GM21528 (cell line): ENCODE data around the gene SLC5A3.
A peak's percentile ranks its signal among the peaks of the same experiment; 100 is the strongest.

Experiments used
- ATAC-seq: cut with Tn5 transposase; IDR thresholded peaks from one replicate; pipeline ENCODE4 v1.9.1; 2021; ENCODE audit warnings: mild to moderate bottlenecking, moderate library complexity; ENCODE audit not compliant: unreplicated experiment, low FRiP score

Gene SLC5A3

DNA sequence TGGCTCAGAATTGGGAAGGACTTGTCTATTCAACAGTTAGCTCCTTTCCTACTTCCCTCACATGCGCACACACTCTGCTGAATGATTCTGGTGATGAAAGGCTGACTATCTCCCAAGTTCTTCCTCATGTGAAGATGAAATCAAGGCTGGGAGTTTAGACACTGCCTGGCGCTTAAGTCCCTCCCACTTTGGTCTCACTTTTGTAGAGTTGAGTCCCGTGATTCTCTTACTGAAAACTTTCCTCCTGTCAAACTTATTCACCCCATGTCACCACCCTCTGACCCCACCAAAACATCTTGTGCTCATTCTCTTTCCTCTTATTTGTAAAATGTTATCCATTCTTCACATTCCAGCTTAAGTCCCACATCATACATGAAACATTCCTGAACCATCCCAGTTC lies 8.4 kb upstream of the SLC5A3 start:
- ATAC-seq, result no peak

DNA sequence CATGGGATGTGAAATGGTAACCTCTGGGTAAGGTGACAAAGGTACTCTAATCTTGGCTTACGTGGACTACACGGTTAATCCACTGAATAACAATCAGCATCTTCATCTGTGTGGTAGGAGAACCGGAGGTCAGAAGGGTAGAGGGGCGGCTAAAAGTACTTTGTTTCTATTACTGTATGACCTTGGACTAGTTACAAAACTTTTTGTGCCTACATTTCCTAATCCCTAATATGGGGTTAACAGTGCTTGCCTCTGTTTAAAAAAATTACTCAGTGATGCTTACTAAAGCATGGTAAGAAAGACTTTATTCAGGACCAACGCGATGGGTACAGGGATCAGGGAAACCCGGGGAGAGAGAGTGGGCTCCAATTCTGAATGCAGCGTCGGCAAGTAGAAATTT lies 1.7 kb upstream of the SLC5A3 start:
- no peak for ATAC-seq

DNA sequence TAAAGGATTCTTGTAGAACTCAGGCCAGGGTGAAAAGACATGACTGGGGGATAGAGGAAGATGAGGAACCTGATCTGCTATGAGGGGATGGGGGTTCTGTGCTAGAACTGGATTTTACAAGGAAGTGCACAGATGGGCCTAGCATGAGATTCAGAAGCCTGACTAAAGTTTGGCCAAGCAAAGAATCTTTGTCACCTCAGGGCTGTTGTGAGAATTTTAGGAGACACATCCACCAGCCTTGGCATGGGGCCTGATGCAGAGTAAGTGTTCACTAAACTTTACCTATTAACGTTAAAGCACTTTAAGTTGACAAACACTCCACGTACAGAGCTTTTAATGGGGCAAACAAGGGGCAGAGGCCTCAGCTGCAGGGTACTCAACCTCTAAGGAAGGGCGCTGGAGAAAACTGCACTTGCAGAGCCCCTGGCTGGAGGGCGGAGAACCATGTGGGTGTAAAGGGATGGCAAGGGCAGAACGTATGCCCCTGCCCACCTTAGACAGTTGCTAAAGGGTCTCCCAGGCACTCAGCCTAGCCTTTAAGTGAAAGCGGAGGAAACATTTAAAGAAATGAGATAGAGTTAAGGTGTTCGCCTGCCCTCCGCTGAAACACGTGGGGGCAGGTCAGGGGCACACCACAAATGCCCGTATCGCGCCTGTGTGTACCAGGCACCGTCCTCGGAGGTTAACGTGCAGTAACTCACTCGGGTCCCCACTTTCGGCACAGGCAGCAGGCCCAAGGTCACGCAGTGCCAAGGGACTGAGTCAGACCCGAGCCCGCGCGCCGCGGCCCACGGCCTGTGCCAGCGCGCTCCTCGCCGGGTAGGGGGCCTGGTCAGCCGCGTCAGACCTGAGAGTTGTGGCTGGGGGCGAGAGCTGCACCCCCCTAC lies 990 bp upstream of the SLC5A3 start:
- peak; percentile 10 for ATAC-seq

DNA sequence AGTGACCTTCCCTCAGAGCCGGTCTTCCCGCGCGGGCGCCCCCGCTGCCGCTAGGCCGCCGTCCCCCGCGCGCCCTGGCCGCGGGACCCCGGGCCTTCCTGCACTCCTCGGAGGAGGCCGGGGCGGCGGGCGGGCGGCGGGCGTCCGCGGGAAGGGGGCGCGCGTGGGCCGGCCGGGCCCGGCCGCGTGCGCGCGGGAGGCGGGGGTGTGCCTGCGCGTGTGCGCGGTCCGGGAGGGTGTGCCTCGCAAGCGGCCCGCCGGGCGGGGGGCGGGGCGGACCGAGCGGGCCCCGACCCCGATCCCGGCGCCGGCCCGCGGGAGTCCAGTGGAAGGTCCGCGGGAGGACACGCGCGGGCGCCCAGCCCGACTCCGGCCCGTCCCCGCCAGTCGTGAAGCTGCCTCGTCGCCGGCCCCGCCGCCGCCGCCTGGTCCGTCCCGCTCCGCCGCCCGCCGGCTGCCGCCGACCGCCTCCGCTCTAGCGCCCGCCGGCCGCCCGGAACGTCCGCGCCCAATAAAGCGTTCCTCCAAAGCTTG lies 438 bp downstream of the SLC5A3 start:
- peak; percentile 44 for ATAC-seq

DNA sequence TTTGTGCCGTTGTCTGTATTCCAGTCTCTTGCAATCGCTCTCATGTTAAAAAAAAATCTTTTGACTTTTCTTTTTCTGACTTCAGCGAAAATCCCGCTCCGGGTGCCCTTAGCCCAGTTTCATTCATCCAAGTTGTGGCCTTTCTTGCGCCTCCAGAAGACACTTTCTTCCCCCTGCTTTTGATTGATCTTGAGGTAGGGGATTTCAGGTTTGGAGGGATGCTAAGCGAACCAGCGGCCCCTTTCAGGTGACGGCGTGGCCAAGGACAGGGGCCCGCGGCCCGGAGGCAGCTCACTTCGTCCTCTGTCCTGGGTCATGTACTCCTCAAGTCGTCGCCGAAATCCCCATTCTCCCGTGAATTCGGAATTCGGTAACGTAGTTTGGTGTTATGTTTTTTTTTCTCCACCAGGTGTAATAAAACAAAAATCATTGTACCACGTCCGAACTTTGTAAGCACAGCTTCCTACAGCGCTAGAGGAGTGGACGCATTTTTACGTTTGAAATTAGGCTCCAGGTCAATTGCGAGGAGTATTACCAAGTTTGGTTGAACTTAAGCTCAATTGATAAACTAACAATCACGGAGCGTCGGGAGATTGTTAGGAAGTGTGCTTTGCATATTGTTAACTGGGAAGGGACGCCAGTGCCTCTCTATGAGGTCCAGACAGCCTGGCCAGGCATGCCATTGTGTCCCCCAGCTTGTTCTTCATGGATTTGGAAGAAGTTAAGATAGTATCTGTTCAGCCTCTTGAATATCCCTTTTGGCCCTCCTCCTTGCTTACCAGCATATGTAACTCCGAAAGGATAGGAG lies 1.1 kb downstream of the SLC5A3 start:
- ATAC-seq, result no peak

DNA sequence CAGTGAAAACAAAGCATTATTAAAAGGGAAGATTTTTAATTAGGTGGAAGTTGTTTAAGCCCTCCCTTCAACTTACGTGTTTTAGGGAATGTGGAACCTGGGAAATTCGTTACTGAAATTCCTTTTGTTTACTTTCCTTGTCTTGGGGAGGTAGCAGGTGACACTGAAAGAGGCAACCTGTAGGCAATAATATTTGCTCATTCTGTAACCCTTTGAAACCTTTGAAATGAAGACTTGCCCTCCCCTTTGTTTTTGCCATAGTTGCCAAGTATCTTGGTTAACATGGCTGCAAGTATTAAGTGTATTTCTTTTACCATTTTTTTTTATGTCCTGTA lies 1.7 kb downstream of the SLC5A3 start:
- ATAC-seq, result no peak

DNA sequence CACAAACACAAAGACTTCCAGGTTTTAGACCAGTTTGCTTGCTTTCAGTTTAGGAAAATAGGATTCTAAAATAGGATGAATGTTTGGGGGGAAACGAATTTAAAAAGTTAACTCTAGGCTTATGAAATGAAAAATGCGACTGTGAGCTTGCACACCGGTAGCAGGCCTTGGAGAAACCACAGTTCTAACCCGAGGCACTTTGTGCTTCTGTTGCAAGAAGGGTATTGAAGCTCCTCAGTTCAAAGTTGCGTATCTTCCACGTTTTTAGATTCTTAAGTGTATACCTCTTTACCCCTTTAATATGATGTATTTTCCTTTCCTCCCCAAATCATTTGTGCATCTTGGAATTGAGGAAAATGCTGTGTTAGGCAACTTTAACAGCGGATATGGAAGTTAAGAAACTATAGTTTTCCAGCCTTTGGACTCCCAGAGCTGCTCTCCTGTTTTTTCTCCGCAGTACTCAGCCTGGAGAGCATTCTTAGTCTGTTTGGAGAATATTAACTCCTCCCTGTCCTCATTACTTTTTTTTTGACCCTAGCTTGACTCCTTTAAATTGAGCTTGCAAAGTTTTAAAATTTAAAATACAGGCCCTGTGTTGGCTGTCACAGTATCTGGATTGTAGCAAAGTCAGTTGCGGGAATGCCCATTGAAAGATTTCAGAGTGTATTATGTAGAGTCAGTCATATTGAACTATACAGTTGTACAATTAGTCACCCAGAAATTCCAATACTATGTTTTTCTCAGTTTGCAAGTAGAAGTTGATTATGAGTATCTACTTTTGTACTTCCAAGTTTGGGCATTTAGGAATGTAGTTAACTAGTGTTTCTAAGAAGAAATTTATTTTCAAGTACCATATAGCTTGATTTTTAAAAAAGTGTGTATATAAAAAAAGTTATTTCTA lies 2.6 kb downstream of the SLC5A3 start:
- no peak for ATAC-seq

DNA sequence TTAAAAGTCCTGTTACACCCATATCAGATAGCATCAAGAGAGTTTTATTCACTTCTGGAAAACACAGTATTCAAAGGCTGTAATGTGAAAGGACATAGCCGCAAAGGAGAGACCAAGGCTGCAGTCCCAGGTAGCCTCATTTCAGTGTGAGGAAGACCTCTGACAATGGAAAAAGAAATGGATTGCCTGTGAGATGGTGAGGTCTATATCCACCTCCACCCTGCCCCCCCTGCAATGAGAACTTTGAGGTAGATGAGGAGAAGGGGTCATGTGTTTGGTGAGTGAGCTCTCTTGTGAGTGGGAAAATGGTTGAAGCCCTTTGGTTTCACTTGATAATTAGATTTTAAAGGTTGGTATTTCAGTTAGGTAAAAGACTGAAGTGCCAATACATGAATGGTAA lies 3.5 kb downstream of the SLC5A3 start:
- no peak for ATAC-seq

DNA sequence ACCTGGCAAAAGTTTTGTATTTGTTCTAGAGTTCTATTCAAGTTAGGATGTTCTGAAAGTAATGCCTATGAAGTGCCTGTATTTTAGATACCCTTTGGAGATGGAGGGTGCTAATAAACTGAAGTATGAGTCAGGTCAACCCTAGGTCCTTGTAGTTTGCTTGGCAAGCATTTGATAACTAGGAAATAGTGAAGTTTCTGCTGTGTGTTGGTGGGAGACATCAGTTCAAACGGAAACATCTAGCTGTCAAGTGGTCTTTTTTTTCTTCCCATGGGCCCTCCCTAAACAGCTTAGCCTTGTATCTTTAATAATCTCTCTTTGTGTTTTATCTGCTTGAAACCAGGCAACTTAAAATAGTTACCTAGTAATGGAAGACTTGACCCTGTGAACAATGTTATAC lies 4.5 kb downstream of the SLC5A3 start:
- ATAC-seq, result no peak

DNA sequence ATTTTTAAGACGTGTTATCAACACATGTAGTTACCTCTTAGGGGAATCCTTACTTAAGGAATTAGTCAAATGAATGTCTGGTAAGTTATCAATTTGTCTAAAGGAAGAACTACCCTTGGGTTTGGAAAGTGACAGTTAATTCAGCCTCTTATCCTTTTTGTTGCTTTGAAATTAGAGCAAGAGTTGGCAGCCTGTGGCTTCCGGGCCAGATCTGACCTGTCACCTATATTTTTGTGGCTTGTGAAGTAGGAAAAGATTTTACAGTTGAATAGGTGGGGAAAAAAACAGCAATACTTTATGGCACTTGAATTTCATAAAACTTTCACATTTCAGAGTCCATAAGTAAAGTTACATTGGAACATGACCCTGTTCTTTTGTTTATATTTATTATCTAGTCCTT lies 5.5 kb downstream of the SLC5A3 start:
- ATAC-seq, result no peak

DNA sequence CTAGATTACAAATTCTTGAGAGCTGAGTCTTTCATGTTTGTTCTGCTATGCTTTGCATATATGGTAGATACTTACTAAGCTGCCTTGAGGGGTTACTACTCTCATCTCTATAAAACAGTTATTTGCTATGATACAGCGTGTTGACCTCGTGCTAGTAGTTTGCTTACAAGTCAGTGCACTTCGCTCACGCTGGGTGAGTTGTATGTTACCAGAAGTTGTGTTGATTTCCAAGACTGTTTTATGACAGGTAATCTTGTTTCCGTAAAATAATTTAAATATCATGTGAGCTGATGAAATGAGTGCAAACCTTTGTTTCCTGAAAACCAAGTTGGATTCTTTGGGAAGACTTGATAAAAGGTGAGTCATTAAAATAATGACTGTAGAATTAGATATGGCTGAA lies 7.3 kb downstream of the SLC5A3 start:
- ATAC-seq, result no peak

DNA sequence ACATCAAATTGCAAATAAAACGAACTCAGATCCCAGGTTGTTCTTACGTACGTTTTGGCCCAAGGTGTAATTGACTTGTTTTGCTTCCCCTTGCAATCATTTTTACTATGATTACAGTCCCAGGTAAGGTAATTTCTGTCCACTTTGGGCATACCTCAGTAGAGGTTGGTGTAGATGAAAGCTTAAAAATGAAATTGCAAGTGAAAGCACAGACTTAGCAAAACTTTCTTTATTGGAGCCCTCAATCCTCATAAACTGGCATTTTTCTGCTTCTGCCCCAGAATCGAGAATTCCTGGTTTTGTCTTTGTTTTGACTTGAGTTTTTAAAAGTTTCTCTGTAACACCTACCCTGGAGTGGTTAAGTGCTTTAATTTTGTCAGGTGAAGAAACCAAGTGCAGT lies 9.4 kb downstream of the SLC5A3 start:
- ATAC-seq, result no peak

DNA sequence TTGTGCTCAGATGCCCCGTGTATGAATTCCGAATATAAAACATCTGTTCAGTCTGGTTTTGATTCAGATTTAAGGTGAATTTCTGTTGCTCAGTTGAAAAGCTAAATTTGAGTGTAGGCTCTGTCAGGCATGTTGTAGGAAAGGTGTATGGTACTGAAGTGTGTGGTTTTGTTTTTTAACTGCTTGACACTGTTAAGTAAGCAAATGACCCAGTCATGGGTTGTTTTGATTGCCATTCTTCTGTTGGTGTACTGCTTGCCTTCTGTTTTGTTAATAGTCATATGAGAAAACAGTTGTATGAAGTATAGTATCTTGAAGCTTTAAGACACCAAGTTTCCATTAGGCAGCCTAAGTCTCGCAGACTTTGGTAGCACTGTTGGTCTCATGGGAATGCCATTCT lies 10.0 kb downstream of the SLC5A3 start:
- no peak for ATAC-seq

DNA sequence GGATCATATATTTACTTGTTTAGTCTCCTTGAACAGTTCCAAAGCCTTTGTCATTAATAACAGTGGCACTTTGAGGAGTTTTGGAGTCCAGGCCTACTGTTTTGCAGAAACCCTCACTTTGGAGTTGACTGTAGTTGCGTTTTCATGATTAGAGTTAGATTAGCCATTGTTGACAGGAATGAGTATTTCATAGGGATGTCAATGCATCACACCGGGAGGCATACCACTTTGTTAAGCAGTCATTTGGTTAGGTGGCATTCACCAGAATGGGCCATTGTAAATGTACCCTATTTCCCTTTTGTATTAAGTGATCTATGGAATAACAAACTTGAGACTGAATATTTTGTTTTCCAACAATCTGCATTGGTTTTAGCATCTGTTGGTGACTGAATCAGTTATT lies 11.8 kb downstream of the SLC5A3 start:
- no peak for ATAC-seq

DNA sequence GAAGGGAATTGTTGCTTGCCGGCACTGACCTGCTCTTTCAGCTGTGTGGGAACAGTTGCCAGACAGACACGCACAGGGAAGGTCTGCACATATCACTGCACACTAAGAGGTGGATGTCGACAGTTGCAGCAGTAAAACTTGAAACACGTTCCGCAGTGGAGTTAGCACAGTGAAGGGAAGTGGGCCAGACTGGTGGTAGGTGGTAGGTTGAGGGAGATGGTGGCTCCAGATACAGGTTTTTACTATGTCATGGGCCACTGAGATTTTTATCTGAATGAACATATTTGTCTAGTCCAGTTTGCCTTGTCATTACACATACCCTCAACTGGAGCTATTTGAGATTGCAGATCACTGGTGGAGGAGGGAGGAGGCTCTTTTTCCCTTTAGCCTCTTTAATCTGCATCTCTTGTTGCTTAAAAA lies 13.5 kb downstream of the SLC5A3 start:
- no peak for ATAC-seq

DNA sequence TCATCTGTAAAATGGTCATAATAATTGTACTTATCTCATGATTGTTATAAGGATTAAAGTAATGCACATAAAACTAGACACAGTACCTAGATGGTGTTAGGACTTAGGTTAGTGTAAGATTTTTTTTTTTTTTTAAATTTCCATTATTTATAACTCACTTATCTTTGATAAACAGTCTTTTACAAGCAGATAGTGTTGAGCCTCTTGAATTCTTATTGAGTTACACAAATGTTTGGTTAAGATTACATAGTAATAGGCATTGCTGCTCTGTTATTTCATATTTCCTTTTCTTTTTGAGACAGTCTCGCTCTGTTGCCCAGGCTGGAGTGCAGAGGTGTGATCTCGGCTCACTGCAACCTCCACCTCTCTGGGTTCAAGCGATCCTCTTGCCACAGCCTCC lies 15.4 kb downstream of the SLC5A3 start:
- no peak for ATAC-seq

DNA sequence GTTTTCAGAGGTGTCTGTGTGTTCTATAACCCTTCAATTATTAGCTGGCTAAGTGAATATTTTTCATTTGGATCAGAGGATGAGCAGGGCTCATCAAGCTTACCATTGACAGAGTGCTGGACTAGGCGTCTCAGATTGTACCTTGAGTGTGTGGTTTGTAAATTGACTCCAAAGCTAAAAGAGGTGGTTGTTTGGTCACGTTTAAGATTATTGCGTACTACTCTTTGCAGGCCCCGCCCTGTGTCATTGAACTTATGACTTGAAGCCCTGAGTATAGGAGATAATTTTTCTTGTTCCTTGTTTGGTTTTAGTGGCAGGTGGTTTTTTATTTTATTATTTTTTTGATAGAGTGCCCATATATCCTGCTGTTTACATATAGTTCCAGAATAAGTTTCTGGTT lies 17.7 kb downstream of the SLC5A3 start:
- ATAC-seq, result no peak

DNA sequence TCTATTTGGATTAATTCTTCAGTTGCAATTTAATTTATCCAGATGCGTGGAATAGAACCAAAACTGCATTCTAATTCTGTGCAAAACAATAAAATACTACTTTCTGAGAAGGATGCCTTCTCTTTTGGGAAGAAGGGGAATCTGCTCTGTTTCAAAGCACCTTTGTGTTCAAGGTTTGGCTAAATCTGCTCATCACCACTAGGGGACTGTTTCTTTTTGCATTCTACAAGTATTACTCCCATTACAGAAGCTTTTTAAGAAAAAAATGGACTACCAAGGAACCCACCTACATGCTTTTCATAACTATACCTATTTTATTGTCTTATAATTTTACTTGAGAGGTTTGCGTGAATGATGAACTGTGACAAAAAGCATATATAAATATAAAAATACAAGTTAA lies 18.2 kb downstream of the SLC5A3 start:
- no peak for ATAC-seq

DNA sequence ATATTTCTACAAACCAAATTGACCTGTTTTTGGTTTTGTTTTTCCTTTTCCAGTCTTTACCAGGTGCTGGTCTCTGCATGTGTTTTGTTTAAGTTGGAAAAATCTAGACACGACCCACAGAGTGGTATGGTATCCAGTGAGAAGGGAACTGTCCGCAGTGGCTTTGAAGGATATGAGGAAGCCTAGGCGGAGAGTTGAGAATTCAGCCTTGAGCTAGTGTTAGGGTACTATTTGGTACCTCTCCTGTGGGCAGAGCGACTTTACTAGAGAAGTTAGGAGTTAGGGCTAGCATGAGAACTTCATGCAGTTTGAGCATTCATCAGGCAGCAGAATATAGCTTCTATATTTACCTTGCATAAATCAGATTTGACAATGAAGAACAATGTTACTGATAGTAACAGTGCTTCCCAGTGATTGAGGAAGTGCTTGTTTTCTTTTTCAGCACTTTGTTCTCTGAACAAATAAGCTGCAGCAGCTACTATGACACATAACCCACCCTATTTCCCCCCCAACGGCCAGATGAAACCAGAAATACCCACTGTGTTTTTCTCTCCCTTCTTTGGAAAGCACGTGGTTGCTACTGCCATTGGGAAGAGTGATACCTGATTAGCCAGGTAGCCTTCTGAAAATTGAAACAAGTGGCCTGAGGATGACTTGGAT lies 19.0 kb downstream of the SLC5A3 start:
- no peak for ATAC-seq

DNA sequence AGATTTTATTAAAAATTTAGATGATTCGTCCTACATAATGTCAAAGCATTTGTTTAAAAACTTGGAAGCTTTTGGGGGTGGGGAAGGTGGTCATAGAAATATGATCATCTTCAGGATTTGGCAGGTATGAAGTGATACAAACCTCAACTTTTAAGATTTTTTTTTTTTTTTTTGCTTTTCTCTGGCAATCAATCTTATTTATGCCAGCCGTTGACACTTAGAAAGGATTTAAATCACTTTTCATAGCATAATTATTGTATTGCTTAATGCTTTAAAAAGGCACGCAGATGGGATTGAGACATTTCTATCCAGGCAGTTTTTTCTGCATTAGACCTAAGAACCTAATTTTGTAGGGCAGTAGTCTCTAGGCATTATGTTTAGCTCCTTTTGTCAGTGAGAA lies 19.7 kb downstream of the SLC5A3 start:
- no peak for ATAC-seq
